H9 (cell line): ENCODE data around the gene AGMO. TPM values are rescaled to one million over a fixed set of nuclear protein-coding genes. Genes with fewer than 3 reads are reported as not detected.

Source experiments
- DNase-seq: peaks from one replicate; pipeline ENCODE4 v3.0.0-alpha.2; 2017
- H2AFZ ChIP-seq: one replicate; pipeline ENCODE4 v1.6.1; 2013; ENCODE audit warnings: mild to moderate bottlenecking, low read length, control low read depth, moderate library complexity
- H2AK5ac ChIP-seq: 2 replicates; pipeline ENCODE4 v1.6.1; 2013; ENCODE audit warnings: low read length, control low read depth, mixed read lengths; ENCODE audit not compliant: insufficient read length
- H2BK120ac ChIP-seq: one replicate; pipeline ENCODE4 v1.6.1; 2013; ENCODE audit warnings: low read depth, mild to moderate bottlenecking, low read length, control low read depth, inconsistent platforms; ENCODE audit not compliant: poor library complexity, severe bottlenecking
- H2BK12ac ChIP-seq: 2 replicates; pipeline ENCODE4 v1.6.1; 2013; ENCODE audit warnings: low read length, control low read depth, mixed read lengths, low read depth; ENCODE audit not compliant: insufficient read length
- H2BK15ac ChIP-seq: 2 replicates; pipeline ENCODE4 v1.6.1; 2013; ENCODE audit warnings: low read depth, low read length, control low read depth
- H2BK20ac ChIP-seq: one replicate; pipeline ENCODE4 v1.6.1; 2013; ENCODE audit warnings: low read depth, mild to moderate bottlenecking, low read length, control low read depth, inconsistent platforms; ENCODE audit not compliant: poor library complexity, severe bottlenecking
- H2BK5ac ChIP-seq: 2 replicates; pipeline ENCODE4 v1.6.1; 2013; ENCODE audit warnings: low read length, control low read depth, mixed read lengths; ENCODE audit not compliant: insufficient read length
- H3K14ac ChIP-seq: 2 replicates; pipeline ENCODE4 v1.6.1; 2013; ENCODE audit warnings: low read length, control low read depth; ENCODE audit not compliant: insufficient read depth
- H3K18ac ChIP-seq: 2 replicates; pipeline ENCODE4 v1.6.1; 2013; ENCODE audit warnings: low read depth, mild to moderate bottlenecking, mixed read lengths, low read length, control low read depth; ENCODE audit not compliant: insufficient read length
- H3K23ac ChIP-seq: 2 replicates; pipeline ENCODE4 v1.6.1; 2013; ENCODE audit warnings: low read length, control low read depth, mixed read lengths, low read depth; ENCODE audit not compliant: insufficient read length
- H3K23me2 ChIP-seq: 2 replicates; pipeline ENCODE4 v1.6.1; 2013; ENCODE audit warnings: low read depth, mild to moderate bottlenecking, mixed read lengths, low read length, control low read depth; ENCODE audit not compliant: insufficient read length, poor library complexity, severe bottlenecking
- H3K27ac ChIP-seq: 2 replicates; pipeline ENCODE4 v1.5.1; 2013; ENCODE audit warnings: low read length, control low read depth, mixed read lengths, low read depth; ENCODE audit not compliant: insufficient read length
- H3K27me3 ChIP-seq: 2 replicates; pipeline ENCODE4 v1.6.1; 2013; ENCODE audit warnings: low read length, control low read depth, inconsistent platforms; ENCODE audit not compliant: insufficient read depth
- H3K4ac ChIP-seq: 2 replicates; pipeline ENCODE4 v1.6.1; 2013; ENCODE audit warnings: low read depth, mild to moderate bottlenecking, control low read depth, inconsistent platforms, low read length, moderate library complexity
- H3K4me1 ChIP-seq: 2 replicates; pipeline ENCODE4 v1.6.1; 2013; ENCODE audit warnings: low read length, control low read depth, inconsistent platforms; ENCODE audit not compliant: insufficient read depth
- H3K4me2 ChIP-seq: 2 replicates; pipeline ENCODE4 v1.6.1; 2013; ENCODE audit warnings: low read length, control low read depth, mixed read lengths; ENCODE audit not compliant: insufficient read length, insufficient read depth
- H3K56ac ChIP-seq: 2 replicates; pipeline ENCODE4 v1.6.1; 2013; ENCODE audit warnings: low read depth, mild to moderate bottlenecking, mixed read lengths, low read length, control low read depth; ENCODE audit not compliant: insufficient read length
- H3K79me1 ChIP-seq: 2 replicates; pipeline ENCODE4 v1.6.1; 2013; ENCODE audit warnings: low read depth, mild to moderate bottlenecking, moderate library complexity, low read length, control low read depth, inconsistent platforms; ENCODE audit not compliant: insufficient read depth, poor library complexity, severe bottlenecking
- H3K79me2 ChIP-seq: 2 replicates; pipeline ENCODE4 v1.6.1; 2013; ENCODE audit warnings: low read length, control low read depth, inconsistent platforms; ENCODE audit not compliant: insufficient read depth
- H3K9ac ChIP-seq: 2 replicates; pipeline ENCODE4 v1.6.1; 2013; ENCODE audit warnings: low read length, control low read depth, mixed read lengths; ENCODE audit not compliant: insufficient read length; ENCODE audit errors: extremely low read depth
- H3K9me3 ChIP-seq: one replicate; pipeline ENCODE4 v1.6.1; 2013; ENCODE audit warnings: low read depth, low read length, inconsistent platforms; ENCODE audit not compliant: control insufficient read depth
- H3T11ph ChIP-seq: one replicate; pipeline ENCODE4 v1.6.1; 2013; ENCODE audit warnings: mild to moderate bottlenecking, low read length, control low read depth, inconsistent platforms
- H4K20me1 ChIP-seq: one replicate; pipeline ENCODE4 v1.6.1; 2013; ENCODE audit not compliant: control insufficient read depth, insufficient read length, insufficient read depth
- H4K5ac ChIP-seq: 2 replicates; pipeline ENCODE4 v1.6.1; 2013; ENCODE audit warnings: low read depth, mild to moderate bottlenecking, mixed read lengths, low read length, control low read depth; ENCODE audit not compliant: insufficient read length
- H4K8ac ChIP-seq: replicated peaks from 2 replicates; pipeline ENCODE4 v1.6.1; 2013; ENCODE audit warnings: low read length, control low read depth, mixed read lengths, low read depth; ENCODE audit not compliant: insufficient read length
- H4K91ac ChIP-seq: 2 replicates; pipeline ENCODE4 v1.6.1; 2013; ENCODE audit warnings: low read depth, mild to moderate bottlenecking, moderate library complexity, mixed read lengths, low read length, control low read depth; ENCODE audit not compliant: insufficient read length
- H3K27ac Mint-ChIP-seq, 3 experiments: 2 replicates in 2 of 3; 3 replicates in 1 of 3; pipeline ENCODE4 v1.8.0; 2020 to 2021; ENCODE audit warnings: mixed read lengths in 3 of 3, mild to moderate bottlenecking in 1 of 3, moderate library complexity in 1 of 3
- H3K27me3 Mint-ChIP-seq: 2 replicates; pipeline ENCODE4 v1.8.0; 2021; ENCODE audit warnings: low read depth, mild to moderate bottlenecking, moderate library complexity, mixed read lengths
- H3K36me3 Mint-ChIP-seq, 3 experiments: 2 replicates in 2 of 3; 3 replicates in 1 of 3; pipeline ENCODE4 v1.8.0; 2020 to 2021; ENCODE audit warnings: low read depth in 3 of 3, mixed read lengths in 3 of 3; ENCODE audit not compliant: insufficient read depth in 1 of 3
- H3K4me1 Mint-ChIP-seq, 2 experiments: 2 replicates each; pipeline ENCODE4 v1.8.0; 2020; ENCODE audit warnings: mixed read lengths in 2 of 2
- H3K4me3 Mint-ChIP-seq, 2 experiments: 2 replicates in 1 of 2; 3 replicates in 1 of 2; pipeline ENCODE4 v1.8.0; 2020 to 2021; ENCODE audit warnings: mild to moderate bottlenecking in 2 of 2, mixed read lengths in 2 of 2, moderate library complexity in 1 of 2
- H3K9me3 Mint-ChIP-seq, 2 experiments: 2 replicates in 1 of 2; 3 replicates in 1 of 2; pipeline ENCODE4 v1.8.0; 2020; ENCODE audit warnings: mild to moderate bottlenecking in 2 of 2, mixed read lengths in 2 of 2, moderate library complexity in 1 of 2
- WGBS: extraction: QIAGEN DNeasy Blood & Tissue Kit; methylation state at CpG from one replicate; pipeline ENCODE4 v1.1.7; 2013; ENCODE audit warnings: missing lambda C conversion rate, low lambda C conversion rate, mixed read lengths; ENCODE audit not compliant: insufficient read length; ENCODE audit errors: extremely low coverage; 5-methylcytosine and 5-hydroxymethylcytosine counted together
- total RNA-seq: library from RNA; stranded (reverse); gene quantifications from 2 replicates; pipeline ENCODE4 v1.2.1, GENCODE V29; 2021
- TF ChIP-seq, protein P1 (sequence below): fragments of 200-600 bp; sonication (generic); conservative IDR thresholded peaks from 3 replicates; pipeline ENCODE4 v1.8.0; 2021; ENCODE audit warnings: antibody characterized with exemption, mild to moderate bottlenecking

Gene AGMO
- total RNA-seq, 1 experiment from 2014 or later, result 0.70 TPM

DNA sequence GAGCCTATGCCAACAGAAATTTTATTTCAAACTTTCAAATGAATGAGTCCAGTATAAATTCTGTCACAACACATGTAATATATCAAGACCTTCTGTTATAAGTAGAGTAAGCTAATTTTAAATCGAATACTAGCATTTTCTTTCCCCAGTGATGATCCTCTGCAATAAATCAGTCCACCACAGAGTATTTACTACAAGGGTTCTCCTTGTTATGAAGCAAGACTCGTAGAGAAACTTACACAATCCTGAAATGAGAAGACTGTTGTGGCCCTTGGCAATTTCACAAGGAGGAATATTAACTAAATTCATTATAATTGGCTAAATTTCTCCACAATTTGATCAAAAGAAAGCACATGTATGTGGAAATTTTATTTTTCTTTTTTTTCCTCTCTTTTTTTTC, 346.8 kb downstream of the AGMO start:
- Histone ChIP-seq H3K23ac (no peak overlapping the region), H4K20me1 (no peaks in the 10 kb centered on the region), H2AK5ac (no peak overlapping the region), H3K79me1 (no peaks in the 10 kb centered on the region), H2BK15ac (no peak overlapping the region), H2AFZ (no peak overlapping the region), H2BK5ac (no peak overlapping the region), H4K5ac (no peak overlapping the region), H3K27ac (no peak overlapping the region), H3K27me3 (no peaks in the 10 kb centered on the region), H3K4ac (no peak overlapping the region), H3K79me2 (no peaks in the 10 kb centered on the region), H3K56ac (no peak overlapping the region), H3K4me2 (no peak overlapping the region), H3K18ac (no peak overlapping the region), H4K8ac (no peak overlapping the region), H3K14ac (no peak overlapping the region), H3K23me2 (no peaks in the 10 kb centered on the region), H3K9ac (no peak overlapping the region), H3K9me3 (no peaks in the 10 kb centered on the region), H2BK20ac (no peak overlapping the region), H2BK120ac (no peak overlapping the region), H4K91ac (no peak overlapping the region), H3K4me1 (no peaks in the 10 kb centered on the region), H3T11ph (no peak overlapping the region), H2BK12ac (no peak overlapping the region)
- Mint-ChIP-seq H3K4me1 (no peaks in the 10 kb centered on the region), H3K36me3 (no peaks in the 10 kb centered on the region), H3K4me3 (no peak overlapping the region), H3K27me3 (no peaks in the 10 kb centered on the region), H3K9me3 (no peaks in the 10 kb centered on the region), H3K27ac (0 out of 7 replicates have a peak overlapping the region, but pooled peaks of 1 of the 3 experiments have one; percentile 6)
- TF ChIP-seq, protein P1, sequence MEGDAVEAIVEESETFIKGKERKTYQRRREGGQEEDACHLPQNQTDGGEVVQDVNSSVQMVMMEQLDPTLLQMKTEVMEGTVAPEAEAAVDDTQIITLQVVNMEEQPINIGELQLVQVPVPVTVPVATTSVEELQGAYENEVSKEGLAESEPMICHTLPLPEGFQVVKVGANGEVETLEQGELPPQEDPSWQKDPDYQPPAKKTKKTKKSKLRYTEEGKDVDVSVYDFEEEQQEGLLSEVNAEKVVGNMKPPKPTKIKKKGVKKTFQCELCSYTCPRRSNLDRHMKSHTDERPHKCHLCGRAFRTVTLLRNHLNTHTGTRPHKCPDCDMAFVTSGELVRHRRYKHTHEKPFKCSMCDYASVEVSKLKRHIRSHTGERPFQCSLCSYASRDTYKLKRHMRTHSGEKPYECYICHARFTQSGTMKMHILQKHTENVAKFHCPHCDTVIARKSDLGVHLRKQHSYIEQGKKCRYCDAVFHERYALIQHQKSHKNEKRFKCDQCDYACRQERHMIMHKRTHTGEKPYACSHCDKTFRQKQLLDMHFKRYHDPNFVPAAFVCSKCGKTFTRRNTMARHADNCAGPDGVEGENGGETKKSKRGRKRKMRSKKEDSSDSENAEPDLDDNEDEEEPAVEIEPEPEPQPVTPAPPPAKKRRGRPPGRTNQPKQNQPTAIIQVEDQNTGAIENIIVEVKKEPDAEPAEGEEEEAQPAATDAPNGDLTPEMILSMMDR, result no peak
- WGBS, result no CpG with 5 or more reads among the region's 2 CpGs
- no peak for DNase-seq
